PFSK-1 (cell line): Measurements from ENCODE around the gene CLSTN1.

ENCODE experiments used
- REST ChIP-seq, 2 experiments: IDR thresholded peaks; 2 replicates each; pipeline versions ENCODE4 v1.6.1 to v1.8.0; 2011 to 2012; ENCODE audit warnings: low read depth in 2 of 2, low read length in 2 of 2, control low read depth in 1 of 2, inconsistent platforms in 1 of 2, mild to moderate bottlenecking in 1 of 2, moderate library complexity in 1 of 2; ENCODE audit not compliant: insufficient read depth in 1 of 2
- TAF1 ChIP-seq: IDR thresholded peaks from 2 replicates; pipeline ENCODE4 v1.6.1; 2012; ENCODE audit warnings: low read length, control low read depth, borderline replicate concordance; ENCODE audit not compliant: insufficient read depth

DNA sequence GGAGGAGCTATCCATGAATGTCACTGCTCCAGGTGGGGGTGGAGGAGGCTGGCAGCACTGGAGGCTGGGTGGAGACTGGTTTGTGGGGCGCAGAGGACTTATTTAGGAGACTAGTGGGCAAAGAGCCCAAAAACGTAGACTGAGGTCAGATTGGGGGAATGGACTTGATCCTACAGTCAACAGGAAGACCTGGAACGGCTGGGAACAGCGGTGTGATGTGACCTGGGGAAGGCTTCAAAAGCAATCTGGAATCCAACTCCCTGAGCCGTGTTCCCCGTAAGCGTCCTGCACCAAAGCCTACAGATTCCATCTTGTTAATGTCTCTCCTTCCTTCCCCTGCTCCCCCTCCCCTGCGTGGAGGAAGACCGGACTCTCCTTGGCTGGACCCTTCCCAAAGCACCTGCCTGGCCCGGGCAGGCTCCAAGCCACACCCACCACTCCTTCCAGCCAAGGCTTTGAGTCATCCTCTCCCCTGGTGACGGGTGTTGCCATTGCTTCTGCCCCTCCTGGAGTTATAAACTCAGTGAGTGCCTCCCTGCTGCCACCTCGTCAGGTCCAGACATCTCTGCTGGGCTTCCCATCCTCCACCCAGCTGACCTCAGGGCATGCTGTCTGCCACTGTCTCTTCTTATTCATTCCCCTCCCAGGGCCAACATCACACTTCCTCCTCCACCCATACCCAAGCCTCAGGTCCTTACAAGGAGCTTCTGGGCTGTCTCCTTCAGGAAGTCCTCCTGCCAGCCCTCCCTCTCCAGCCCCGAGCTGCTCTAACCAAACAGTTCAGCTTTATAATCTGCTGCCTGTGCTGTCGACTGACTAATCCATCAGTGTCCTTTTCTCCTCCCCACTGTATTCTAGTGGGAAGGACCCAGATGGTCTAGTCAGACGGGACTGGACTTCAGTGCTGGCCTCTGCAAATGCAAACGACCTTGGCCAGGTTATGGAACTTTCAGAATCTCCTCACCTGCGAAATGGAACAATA, 1.6 kb upstream of the CLSTN1 start:
- TF ChIP-seq REST (IDR thresholded peaks at IDR 0.05; ENCODE audit: insufficient read depth in 1 of 2, low read depth in 2 of 2, low read length in 2 of 2) (no peak), TAF1 (no peak)
